Activated T-cell treated with anti-CD3 and anti-CD28 coated beads, Interleukin-2, amount 50 U/mL, for 72 hours (primary cell): ENCODE measurements around the gene ASTN2. TPM values are rescaled to one million over a fixed set of nuclear protein-coding genes. Genes with fewer than 3 reads are reported as not detected.
A peak's percentile ranks its signal among the peaks of the same experiment; 100 is the strongest.

ENCODE experiments used
- ATAC-seq, 2 donors: fragments of 150-1000 bp; cut with Tn5 transposase; replicated peaks in 1 of 2; 2 replicates each; pipeline ENCODE4 v1.10.0; 2021; ENCODE audit warnings: moderate library complexity in 2 of 2, mild to moderate bottlenecking in 1 of 2
- DNase-seq, 2 donors: peaks; one replicate each; pipeline ENCODE4 v3.0.0; 2021 to 2022; ENCODE audit warnings: mixed read lengths in 1 of 2
- H3K27ac Mint-ChIP-seq: one replicate; pipeline ENCODE4 v1.8.0; 2022; ENCODE audit warnings: mild to moderate bottlenecking, moderate library complexity, mixed read lengths
- H3K27me3 Mint-ChIP-seq: one replicate; pipeline ENCODE4 v1.8.0; 2022; ENCODE audit warnings: low read depth, mixed read lengths
- H3K36me3 Mint-ChIP-seq, 2 donors: one replicate each; pipeline ENCODE4 v1.8.0; 2022; ENCODE audit warnings: mixed read lengths in 2 of 2, mild to moderate bottlenecking in 1 of 2; ENCODE audit not compliant: insufficient read depth in 2 of 2
- H3K4me1 Mint-ChIP-seq: one replicate; pipeline ENCODE4 v1.8.0; 2022; ENCODE audit warnings: low read depth, mixed read lengths
- H3K4me3 Mint-ChIP-seq, 2 donors: one replicate each; pipeline ENCODE4 v1.8.0; 2022; ENCODE audit warnings: mild to moderate bottlenecking in 2 of 2, mixed read lengths in 2 of 2, moderate library complexity in 2 of 2
- H3K9me3 Mint-ChIP-seq, 2 donors: one replicate each; pipeline ENCODE4 v1.8.0; 2022; ENCODE audit warnings: mixed read lengths in 2 of 2
- total RNA-seq, 2 donors: library from RNA; stranded (reverse); gene quantifications; one replicate each; pipeline ENCODE4 v1.2.3, GENCODE V29; 2022

ASTN2 gene
- total RNA-seq, 2 donors from 2014 or later, result 4.2 to 5.6 TPM

DNA sequence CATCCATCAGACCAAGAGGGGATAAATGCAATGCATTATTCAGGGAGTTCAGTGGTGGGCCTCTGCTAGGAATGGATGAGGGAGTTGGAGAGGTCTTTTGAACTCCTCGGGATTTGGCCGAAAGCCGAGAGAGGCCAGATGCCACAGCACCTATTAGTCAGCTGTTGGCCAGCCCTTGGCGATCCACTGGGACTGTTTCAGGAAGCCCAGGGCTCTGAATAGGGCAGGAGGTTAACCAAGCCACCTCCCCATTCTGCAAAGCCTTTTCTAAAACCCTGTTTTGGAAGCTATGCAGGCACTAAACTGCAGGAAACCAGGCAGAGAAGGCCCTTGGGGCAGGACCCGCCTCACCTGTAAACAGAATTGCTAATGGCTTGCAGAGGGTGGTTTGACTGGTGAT lies 37.8 kb downstream of the ASTN2 start:
- peaks cover 0 to 1% of the 10 kb centered on the region in 2 donors for H3K36me3 Mint-ChIP-seq
- H3K27ac Mint-ChIP-seq, result no peak overlapping the region
- no peaks in the 10 kb centered on the region for H3K27me3 Mint-ChIP-seq
- no peak for DNase-seq
- peaks cover 8 to 9% of the 10 kb centered on the region in 2 donors for H3K9me3 Mint-ChIP-seq
- ATAC-seq, result no peak
- H3K4me3 Mint-ChIP-seq, result no peak overlapping the region
- H3K4me1 Mint-ChIP-seq, result no peaks in the 10 kb centered on the region

DNA sequence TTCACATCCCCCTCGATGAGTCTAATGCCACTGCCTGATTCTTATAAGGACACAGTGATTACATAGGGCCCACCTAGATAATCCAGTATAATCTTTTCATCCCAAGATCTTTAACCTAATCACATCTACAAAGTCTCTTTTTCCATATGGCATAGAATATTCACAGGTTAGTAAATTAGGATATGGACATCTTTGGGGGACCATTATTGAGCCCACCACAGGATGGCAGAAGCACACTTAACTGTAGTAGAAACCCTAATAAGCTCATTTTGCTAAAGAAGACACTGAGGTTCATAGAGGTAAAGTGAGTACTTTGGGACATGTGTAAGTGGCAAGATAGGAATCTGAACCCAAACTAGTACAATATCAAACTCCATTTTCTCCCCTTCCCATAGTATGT lies 38.9 kb downstream of the ASTN2 start:
- DNase-seq, result no peak
- Mint-ChIP-seq H3K36me3 (peaks cover 0 to 1% of the 10 kb centered on the region in 2 donors), H3K4me3 (no peak overlapping the region), H3K27ac (no peak overlapping the region), H3K9me3 (peaks cover 5 to 7% of the 10 kb centered on the region in 2 donors), H3K4me1 (no peaks in the 10 kb centered on the region), H3K27me3 (no peaks in the 10 kb centered on the region)
- ATAC-seq, result no peak

DNA sequence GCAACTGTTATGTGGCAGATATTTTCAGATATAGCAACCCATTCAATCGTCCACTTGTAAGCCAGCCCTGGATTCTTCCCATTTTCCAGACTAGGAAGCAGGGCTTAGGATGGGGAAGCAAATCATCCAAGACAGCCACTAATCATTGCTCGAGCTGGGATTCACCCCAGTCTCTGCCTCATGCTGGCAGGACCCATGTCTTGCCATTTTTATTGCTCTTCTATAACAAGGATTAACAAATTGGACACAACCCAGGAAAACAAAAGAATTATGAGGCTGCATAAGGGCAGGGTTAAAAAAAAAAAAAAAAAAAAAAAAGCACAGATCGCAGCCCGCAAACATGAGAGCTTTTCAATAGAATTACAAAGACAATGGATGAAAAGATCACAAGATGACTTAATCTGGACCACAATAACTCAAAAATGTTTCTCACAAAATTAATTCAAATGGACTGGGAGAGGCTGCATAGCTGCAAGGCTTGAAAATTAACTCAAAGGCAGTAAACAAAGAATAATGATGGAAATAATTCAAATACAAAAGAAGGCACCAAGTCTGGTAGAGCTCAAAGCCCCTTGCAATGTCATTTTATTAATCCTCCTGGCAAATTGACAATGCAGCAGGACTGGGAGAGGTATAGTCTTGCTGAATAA lies 40.7 kb downstream of the ASTN2 start:
- DNase-seq (no peak), ATAC-seq (no peak)
- H3K36me3 Mint-ChIP-seq, result no peaks in the 10 kb centered on the region
- H3K4me1 Mint-ChIP-seq, result no peaks in the 10 kb centered on the region
- no peak overlapping the region for H3K27ac Mint-ChIP-seq
- no peak overlapping the region for H3K4me3 Mint-ChIP-seq
- H3K27me3 Mint-ChIP-seq, result no peaks in the 10 kb centered on the region
- peaks cover 2% of the 10 kb centered on the region in 2 donors for H3K9me3 Mint-ChIP-seq

DNA sequence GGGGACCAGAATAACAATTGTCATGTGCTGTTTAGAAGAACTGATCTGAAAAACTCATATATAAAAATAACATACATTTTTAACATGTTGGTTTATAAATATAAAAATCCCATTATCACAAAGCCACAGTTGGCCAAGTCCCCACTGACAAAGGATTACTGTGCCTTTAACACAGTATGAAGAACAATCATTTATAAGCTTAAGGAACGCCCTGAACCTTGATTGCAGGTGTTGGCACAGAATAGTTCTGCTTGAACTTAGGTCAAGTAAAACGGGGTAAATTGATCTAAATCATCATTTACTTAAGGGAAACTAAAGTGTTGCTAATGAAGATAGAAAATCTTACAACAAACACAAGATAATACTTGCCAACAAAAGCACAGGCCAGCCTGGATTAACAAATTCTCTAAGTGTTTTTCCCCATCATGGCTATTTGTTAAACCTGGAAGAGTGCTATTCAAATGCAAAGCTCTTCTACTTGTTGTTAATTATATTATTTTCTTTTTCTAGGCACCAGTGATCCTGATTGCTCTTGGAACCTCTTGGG lies 46.1 kb downstream of the ASTN2 start:
- Mint-ChIP-seq H3K36me3 (no peaks in the 10 kb centered on the region), H3K27ac (no peak overlapping the region), H3K27me3 (no peaks in the 10 kb centered on the region), H3K9me3 (peaks cover 2 to 7% of the 10 kb centered on the region in 2 donors), H3K4me3 (no peak overlapping the region), H3K4me1 (no peaks in the 10 kb centered on the region)
- ATAC-seq, result no peak
- no peak for DNase-seq

DNA sequence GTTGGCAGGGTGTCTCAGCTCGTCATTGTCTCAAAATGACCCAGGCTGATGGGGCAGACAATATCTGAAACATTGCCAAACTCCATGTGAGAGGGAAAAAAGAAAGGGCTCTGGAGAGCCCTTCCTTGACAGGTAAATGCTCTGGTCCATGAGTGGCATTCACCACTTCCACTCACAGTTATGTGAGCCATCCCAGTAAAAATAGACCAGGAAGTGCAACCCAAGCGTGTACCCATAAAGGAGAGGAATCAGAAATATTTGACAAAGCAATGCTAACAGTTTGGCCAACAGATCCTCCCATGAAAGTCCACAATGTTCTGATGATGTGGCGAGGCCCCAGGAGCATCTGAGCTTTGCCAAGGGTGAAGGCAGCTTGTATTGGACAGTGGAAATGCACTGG lies 49.4 kb downstream of the ASTN2 start:
- no peak for ATAC-seq
- no peak for DNase-seq
- Mint-ChIP-seq H3K4me1 (no peaks in the 10 kb centered on the region), H3K27me3 (no peaks in the 10 kb centered on the region), H3K27ac (no peak overlapping the region), H3K9me3 (peaks cover 2 to 9% of the 10 kb centered on the region in 2 donors), H3K36me3 (no peaks in the 10 kb centered on the region), H3K4me3 (no peak overlapping the region)

DNA sequence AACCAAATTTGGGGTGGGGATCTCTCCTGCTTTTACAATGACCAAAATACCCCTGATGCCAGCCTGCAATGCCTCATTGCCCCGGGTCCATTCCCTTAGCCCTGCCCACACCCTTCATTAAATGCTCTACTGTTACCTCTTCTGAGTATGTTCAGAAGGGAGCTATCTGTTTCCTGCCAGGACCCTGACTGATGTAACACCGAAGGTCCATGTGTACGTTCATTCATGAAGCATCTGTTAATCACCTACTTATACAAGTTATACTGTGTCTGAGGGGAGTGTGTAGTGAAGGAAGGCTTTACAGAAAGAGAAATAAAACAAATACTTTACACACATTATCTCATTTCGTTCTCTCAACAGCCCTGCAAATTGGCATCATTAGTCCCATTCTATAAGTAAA lies 51.9 kb downstream of the ASTN2 start:
- H3K9me3 Mint-ChIP-seq, result peaks cover 2 to 12% of the 10 kb centered on the region in 2 donors
- no peak overlapping the region for H3K27ac Mint-ChIP-seq
- H3K36me3 Mint-ChIP-seq, result no peaks in the 10 kb centered on the region
- no peak for ATAC-seq
- no peak overlapping the region for H3K4me3 Mint-ChIP-seq
- DNase-seq, result no peak
- no peaks in the 10 kb centered on the region for H3K27me3 Mint-ChIP-seq
- no peaks in the 10 kb centered on the region for H3K4me1 Mint-ChIP-seq

DNA sequence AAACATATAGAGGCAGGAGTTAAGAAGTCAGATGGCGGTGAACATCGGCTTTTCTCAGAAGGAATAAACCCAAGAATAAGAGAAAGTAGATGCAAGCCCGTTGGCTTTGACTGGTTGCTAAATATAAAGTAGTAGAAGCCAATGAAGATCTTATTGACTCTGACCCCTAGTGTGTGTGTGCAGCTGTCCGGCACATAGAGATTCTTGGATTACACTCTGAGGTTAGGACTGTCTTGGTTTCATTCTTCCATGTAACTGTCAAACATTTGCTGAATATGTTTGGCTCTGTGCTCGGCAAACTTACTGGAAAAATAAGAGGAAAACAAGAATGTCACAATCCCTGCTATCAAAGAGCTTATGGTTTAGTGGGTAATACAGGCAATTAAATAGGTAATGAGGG lies 54.9 kb downstream of the ASTN2 start:
- H3K4me1 Mint-ChIP-seq, result no peaks in the 10 kb centered on the region
- H3K36me3 Mint-ChIP-seq, result no peaks in the 10 kb centered on the region
- no peak overlapping the region for H3K4me3 Mint-ChIP-seq
- DNase-seq (no peak), ATAC-seq (no peak)
- H3K27me3 Mint-ChIP-seq, result no peaks in the 10 kb centered on the region
- no peak overlapping the region for H3K27ac Mint-ChIP-seq
- H3K9me3 Mint-ChIP-seq, result peaks cover 0 to 13% of the 10 kb centered on the region in 2 donors

DNA sequence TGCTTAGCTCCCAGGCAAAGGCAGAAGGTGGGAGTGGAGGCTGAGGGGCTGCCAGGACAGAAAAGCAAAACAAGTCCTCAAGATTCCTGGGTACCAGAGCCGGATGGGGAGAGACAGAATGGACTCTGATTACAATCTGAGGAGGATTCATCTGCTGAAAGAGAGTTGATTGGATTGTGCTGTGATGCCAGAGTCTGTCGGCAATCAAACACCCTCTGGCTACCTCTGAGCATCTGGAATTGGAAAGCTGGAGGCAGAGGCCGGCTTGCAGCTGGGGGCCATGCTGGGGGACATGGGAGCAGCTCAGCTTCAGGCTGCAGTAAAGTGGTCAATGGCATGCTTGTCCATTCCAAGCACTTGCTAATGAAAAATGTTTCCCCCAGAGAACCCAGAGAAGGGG lies 59.3 kb downstream of the ASTN2 start:
- H3K27ac Mint-ChIP-seq, result no peak overlapping the region
- no peaks in the 10 kb centered on the region for H3K4me1 Mint-ChIP-seq
- peaks cover 2 to 6% of the 10 kb centered on the region in 2 donors for H3K9me3 Mint-ChIP-seq
- no peak overlapping the region for H3K4me3 Mint-ChIP-seq
- H3K36me3 Mint-ChIP-seq, result no peaks in the 10 kb centered on the region
- DNase-seq (no peak), ATAC-seq (no peak)
- no peaks in the 10 kb centered on the region for H3K27me3 Mint-ChIP-seq

DNA sequence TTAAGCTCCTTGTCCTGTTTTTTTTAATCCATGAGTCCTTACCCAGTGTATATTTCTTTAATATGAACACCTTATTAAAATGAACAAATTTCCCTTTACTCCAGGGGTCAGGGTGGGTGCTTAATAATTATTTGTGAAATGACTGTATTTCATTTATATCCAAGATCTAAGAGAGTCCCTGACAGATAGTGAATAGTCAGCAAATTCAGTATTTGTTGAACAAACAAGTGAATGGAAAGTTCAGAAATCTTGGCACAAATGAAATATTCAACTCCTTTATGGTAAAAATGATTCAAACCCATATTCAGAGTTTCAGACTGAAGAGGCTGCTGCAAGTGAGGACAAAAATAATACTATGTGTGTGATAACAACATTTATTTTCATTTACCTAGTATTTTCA lies 59.9 kb downstream of the ASTN2 start:
- DNase-seq (no peak), ATAC-seq (no peak)
- no peaks in the 10 kb centered on the region for H3K27me3 Mint-ChIP-seq
- no peak overlapping the region for H3K27ac Mint-ChIP-seq
- H3K9me3 Mint-ChIP-seq, result peaks cover 2 to 6% of the 10 kb centered on the region in 2 donors
- H3K4me3 Mint-ChIP-seq, result no peak overlapping the region
- no peaks in the 10 kb centered on the region for H3K36me3 Mint-ChIP-seq
- no peaks in the 10 kb centered on the region for H3K4me1 Mint-ChIP-seq

DNA sequence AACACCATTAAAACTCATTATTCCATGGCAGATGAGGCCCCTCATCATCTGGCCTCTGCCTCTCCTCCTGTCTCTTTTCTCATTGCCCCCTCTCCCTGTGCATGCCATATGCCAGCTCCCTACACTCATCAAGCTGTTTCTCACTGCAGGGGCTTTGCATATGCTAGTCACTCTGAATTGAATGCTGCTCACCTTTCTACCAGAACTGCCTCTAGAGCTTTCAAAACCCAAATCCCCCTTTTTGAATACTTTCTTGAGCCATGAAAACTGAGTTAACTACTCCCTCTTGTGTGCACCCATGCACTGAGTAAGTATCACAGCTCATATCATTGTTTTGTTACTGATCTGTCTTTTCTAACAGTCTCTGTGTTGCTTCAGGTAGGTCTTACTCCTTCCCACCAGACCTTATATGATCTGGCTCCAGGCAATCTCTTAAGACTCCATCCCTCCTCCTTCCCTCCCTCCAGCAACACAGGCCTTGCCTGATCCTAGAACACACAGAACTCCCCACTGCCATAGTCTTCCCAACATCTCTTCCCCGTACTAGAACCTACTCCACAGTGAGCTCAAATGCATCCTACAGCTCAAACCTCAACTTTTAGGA lies 60.5 kb downstream of the ASTN2 start:
- no peak for DNase-seq
- Mint-ChIP-seq H3K4me3 (no peak overlapping the region), H3K9me3 (peaks cover 2 to 6% of the 10 kb centered on the region in 2 donors), H3K4me1 (no peaks in the 10 kb centered on the region), H3K27me3 (no peaks in the 10 kb centered on the region), H3K27ac (no peak overlapping the region), H3K36me3 (no peaks in the 10 kb centered on the region)
- no peak for ATAC-seq

DNA sequence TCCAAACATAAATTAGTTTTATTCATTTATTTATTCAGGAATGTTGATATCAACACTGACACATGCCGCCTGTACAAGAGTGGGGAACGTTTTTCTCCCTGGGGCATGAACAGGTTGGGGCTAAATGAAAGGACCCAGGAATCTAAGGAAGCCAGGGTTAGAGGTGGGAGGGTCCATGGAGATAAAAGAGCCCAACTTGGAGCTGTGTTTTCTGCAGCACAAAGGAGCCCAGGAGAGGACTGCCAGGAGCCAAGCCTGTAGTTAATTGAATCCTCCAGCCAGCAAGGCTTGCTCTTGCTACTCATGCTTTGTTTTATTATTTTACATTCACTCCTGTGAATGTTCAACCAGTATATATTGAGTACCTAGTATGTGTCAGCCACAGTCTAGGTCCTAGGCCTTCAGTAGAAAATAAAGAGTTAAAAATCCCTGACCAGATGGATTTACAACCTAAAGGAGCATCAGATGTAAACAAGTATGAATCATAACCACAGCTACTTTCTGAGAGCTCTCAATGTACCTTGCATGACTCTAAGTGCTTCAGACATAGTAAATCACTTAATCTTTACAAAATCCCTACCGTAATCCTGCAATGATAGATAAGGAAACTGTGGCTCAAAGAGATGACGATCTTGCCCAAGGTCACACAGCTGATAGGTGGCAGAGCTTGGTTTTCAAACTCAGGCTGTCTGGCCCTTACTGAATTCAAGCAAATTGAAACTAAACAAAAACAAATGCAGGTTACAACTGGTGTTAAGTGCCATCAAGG lies 69.8 kb downstream of the ASTN2 start:
- Mint-ChIP-seq H3K9me3 (peaks cover 0 to 3% of the 10 kb centered on the region in 2 donors), H3K4me3 (no peak overlapping the region), H3K4me1 (no peaks in the 10 kb centered on the region), H3K27me3 (no peaks in the 10 kb centered on the region), H3K36me3 (no peaks in the 10 kb centered on the region), H3K27ac (no peak overlapping the region)
- ATAC-seq (peak in 1 of 2 donors; percentile 15), DNase-seq (no peak)

DNA sequence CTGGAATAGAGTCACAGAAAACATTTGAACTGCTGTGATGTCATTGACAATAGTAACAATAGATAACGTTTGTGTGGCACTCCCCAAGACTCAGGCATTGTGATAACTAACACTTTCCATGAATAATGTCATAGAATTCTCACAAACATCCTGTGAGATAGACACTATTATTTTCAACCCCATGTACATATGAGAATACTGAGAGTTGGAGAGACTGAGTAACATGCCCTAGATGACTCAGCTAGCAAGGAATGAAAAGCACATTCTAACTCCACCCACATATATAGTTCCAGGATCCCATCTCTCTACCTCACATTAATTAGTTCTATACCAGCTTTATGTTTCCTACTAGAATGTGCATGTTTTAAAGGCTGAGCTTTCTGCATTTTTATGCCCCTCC lies 71.4 kb downstream of the ASTN2 start:
- DNase-seq, result no peak
- peaks cover 0 to 2% of the 10 kb centered on the region in 2 donors for H3K9me3 Mint-ChIP-seq
- no peaks in the 10 kb centered on the region for H3K36me3 Mint-ChIP-seq
- no peak overlapping the region for H3K4me3 Mint-ChIP-seq
- H3K27me3 Mint-ChIP-seq, result no peaks in the 10 kb centered on the region
- peak in 1 of 2 donors; percentile 45 for ATAC-seq
- H3K27ac Mint-ChIP-seq, result no peak overlapping the region
- H3K4me1 Mint-ChIP-seq, result no peaks in the 10 kb centered on the region

DNA sequence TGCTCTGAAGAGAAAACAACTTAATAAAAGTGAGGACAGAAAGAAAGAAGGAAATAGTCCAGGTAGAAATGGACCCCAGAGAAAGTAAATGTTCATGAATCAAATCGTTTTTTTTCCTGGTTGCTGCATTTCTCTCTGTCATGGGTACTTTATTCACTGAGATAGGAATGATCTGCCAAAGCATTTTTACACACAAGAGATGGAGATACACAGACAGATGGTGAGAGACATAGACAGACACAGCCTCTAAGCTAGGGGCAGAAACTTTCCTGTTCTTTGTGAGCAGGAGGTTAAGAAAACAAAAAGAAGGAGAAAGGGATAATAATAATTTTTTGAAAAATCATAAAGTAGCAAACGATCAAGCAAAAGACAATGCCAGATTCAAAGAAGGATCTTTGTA lies 73.7 kb downstream of the ASTN2 start:
- no peak for DNase-seq
- Mint-ChIP-seq H3K27me3 (no peaks in the 10 kb centered on the region), H3K4me1 (no peaks in the 10 kb centered on the region), H3K27ac (no peak overlapping the region), H3K36me3 (no peaks in the 10 kb centered on the region), H3K9me3 (peaks cover 0 to 4% of the 10 kb centered on the region in 2 donors), H3K4me3 (no peak overlapping the region)
- no peak for ATAC-seq
